ENCODE data around the gene UHMK1. TPM values are rescaled to one million over a fixed set of nuclear protein-coding genes. Genes with fewer than 3 reads are reported as not detected.
"Not testable (repeated sequence)": the region's sequence is repeated elsewhere in the genome, so short reads cannot be mapped to it uniquely, and the experiment has no call there.

UHMK1 gene
- total RNA-seq, 1 donor from 2014 or later: 27.5 TPM

- Histone ChIP-seq H3K4me1 (peaks cover 59% of the 10 kb centered on the region), H3K27me3 (no peaks in the 10 kb centered on the region), H3K9me3 (no peaks in the 10 kb centered on the region), H3K4me3 (no peak overlapping the region), H3K36me3 (peaks cover 0 to 12% of the 10 kb centered on the region in 2 donors), H3K27ac (no peak overlapping the region)
- TF ChIP-seq CTCF (IDR thresholded peaks at IDR 0.05): no peak
- TF ChIP-seq POLR2AphosphoS5 (IDR thresholded peaks at IDR 0.05; ENCODE audit: insufficient read depth in 1 of 2, low read depth in 1 of 2): no peak
- TF ChIP-seq POLR2A (IDR thresholded peaks at IDR 0.05): no peak
- intact Hi-C loops (cut with DNase I): no loop called here
- no peak for DNase-seq (ENCODE audit: extremely low spot score in 2 of 2)
These were observed 67.2 kb downstream of the UHMK1 start for GRCh38 chr1:162564762-162565218.

- Histone ChIP-seq H3K4me1 (peaks cover 59% of the 10 kb centered on the region), H3K9me3 (no peaks in the 10 kb centered on the region), H3K27me3 (no peaks in the 10 kb centered on the region), H3K36me3 (peaks cover 0 to 12% of the 10 kb centered on the region in 2 donors), H3K27ac (no peak overlapping the region), H3K4me3 (no peak overlapping the region)
- TF ChIP-seq CTCF (IDR thresholded peaks at IDR 0.05) (no peak), POLR2AphosphoS5 (IDR thresholded peaks at IDR 0.05; ENCODE audit: insufficient read depth in 1 of 2, low read depth in 1 of 2) (no peak), POLR2A (IDR thresholded peaks at IDR 0.05) (no peak)
- DNase-seq (ENCODE audit: extremely low spot score in 2 of 2): no peak
- intact Hi-C loops (cut with DNase I): no loop called here
These were observed 67.8 kb downstream of the UHMK1 start for GRCh38 chr1:162565460-162565859.

DNA sequence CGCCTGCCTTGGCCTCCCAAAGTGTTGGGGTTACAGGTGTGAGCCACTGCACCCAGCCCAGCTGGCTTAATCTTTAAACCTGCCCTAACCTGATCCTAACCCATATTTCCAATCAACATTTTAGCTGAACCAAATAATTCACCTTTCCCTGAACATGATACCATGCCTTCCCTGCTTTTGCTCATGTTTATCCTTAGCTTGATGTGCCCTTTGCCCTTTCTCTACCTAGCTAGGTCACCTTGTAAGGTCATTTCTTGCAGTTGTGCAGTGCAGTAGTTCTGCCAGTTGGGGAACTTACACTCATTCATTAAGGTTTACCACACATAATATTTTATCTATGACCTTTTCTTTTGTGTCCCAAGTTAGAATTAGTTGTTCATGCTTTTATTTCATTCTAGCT, 69.3 kb downstream of the UHMK1 start:
- no peak overlapping the region for H3K27ac ChIP-seq

DNA sequence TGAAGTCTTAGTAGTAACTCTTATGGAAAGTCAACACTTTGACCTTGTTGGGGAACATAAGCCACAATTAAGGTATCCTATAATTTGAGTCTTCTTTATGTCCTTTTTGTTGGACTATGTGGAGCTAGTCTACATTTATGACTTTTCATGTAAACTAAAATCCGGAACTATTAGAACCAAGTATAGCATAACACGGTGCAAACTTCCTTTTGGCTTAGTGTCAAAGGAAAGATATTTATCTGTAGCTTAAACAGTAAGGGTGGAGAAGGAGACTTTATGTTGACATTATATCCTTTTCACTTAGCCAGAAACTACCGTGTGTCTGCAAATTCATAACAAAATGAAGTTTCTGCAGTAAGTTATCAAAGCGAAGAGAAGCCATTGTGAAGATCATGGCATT, 71.2 kb downstream of the UHMK1 start:
- Histone ChIP-seq H3K4me3 (no peak overlapping the region), H3K27me3 (no peaks in the 10 kb centered on the region), H3K9me3 (no peaks in the 10 kb centered on the region), H3K4me1 (peaks cover 61% of the 10 kb centered on the region), H3K27ac (no peak overlapping the region), H3K36me3 (peaks cover 0 to 12% of the 10 kb centered on the region in 2 donors)
- TF ChIP-seq CTCF (IDR thresholded peaks at IDR 0.05) (no peak), POLR2A (IDR thresholded peaks at IDR 0.05) (no peak)
- intact Hi-C loops (cut with DNase I): no loop called here
- DNase-seq (ENCODE audit: extremely low spot score in 2 of 2): no peak

More for the DNA sequence above, 69.3 kb downstream of the UHMK1 start:
- no peak overlapping the region for H3K4me3 ChIP-seq
- no peak for TF ChIP-seq POLR2A (IDR thresholded peaks at IDR 0.05)
- no peak for TF ChIP-seq POLR2AphosphoS5 (IDR thresholded peaks at IDR 0.05; ENCODE audit: insufficient read depth in 1 of 2, low read depth in 1 of 2)
- no peak for TF ChIP-seq CTCF (IDR thresholded peaks at IDR 0.05)
- H3K9me3 ChIP-seq: no peaks in the 10 kb centered on the region
- H3K27me3 ChIP-seq: no peaks in the 10 kb centered on the region
- intact Hi-C loops (cut with DNase I): no loop called here
- H3K4me1 ChIP-seq: peaks cover 66% of the 10 kb centered on the region
- peaks cover 0 to 12% of the 10 kb centered on the region in 2 donors for H3K36me3 ChIP-seq
- DNase-seq (ENCODE audit: extremely low spot score in 2 of 2): no peak

DNA sequence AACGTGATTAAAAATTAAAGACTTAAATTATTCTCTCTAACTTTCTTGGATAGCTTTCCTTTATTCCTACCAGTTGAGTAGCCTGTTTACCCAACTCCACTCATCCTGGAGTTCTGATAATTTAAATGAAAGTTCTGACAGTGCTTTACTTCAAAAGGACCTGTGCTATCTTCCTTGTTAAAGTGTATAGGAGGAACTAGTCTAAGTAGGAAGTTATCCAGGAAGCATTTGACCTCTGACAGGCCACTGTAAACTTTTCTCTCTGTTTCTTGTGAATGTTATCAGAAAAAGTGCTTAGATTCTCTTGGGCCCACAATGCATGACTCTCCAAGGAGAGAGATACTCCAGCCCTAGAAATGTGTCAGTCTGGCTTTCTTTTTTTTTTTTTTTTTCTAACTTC, 73.1 kb downstream of the UHMK1 start:
- no peak for DNase-seq (ENCODE audit: extremely low spot score in 2 of 2)
- H3K27me3 ChIP-seq: no peaks in the 10 kb centered on the region
- H3K27ac ChIP-seq: no peak overlapping the region
- H3K36me3 ChIP-seq: peaks cover 0 to 12% of the 10 kb centered on the region in 2 donors
- H3K4me3 ChIP-seq: no peak overlapping the region
- TF ChIP-seq CTCF (IDR thresholded peaks at IDR 0.05) (no peak), POLR2AphosphoS5 (IDR thresholded peaks at IDR 0.05; ENCODE audit: insufficient read depth in 1 of 2, low read depth in 1 of 2) (no peak), POLR2A (IDR thresholded peaks at IDR 0.05) (no peak)
- intact Hi-C loops (cut with DNase I): no loop called here
- H3K9me3 ChIP-seq: no peaks in the 10 kb centered on the region
- peaks cover 51% of the 10 kb centered on the region for H3K4me1 ChIP-seq

DNA sequence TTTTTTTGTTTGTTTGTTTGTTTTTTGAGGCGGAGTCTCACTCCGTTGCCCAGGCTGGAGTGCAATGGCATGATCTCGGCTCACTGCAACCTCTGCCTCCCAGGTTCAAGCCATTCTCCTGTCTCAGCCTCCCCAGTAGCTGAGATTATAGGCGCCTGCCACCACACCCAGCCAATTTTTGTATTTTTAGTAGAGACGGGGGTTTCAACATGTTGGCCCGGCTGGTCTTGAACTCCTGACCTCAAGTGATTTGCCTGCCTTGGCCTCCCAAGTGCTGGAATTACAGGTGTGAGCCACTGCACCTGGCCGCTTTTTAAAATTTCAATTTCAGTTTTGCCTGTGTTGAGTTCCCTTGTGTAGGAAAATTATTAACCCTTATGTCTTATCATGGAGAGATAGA, 73.5 kb downstream of the UHMK1 start:
- H3K27ac ChIP-seq; intact Hi-C loops (cut with DNase I); DNase-seq (ENCODE audit: extremely low spot score in 2 of 2); H3K4me3 ChIP-seq; H3K27me3 ChIP-seq; H3K9me3 ChIP-seq: not testable (repeated sequence)
- Histone ChIP-seq H3K36me3 (peaks cover 0 to 12% of the 10 kb centered on the region in 2 donors), H3K4me1 (peaks cover 51% of the 10 kb centered on the region)
